Peyer's patch (tissue), 4 donors: Measurements from ENCODE around the gene GABRR3.

Experiments used
- CTCF ChIP-seq, 6 experiments: fragments of 450-650 bp in 4 of 6; fragments of 200-600 bp in 2 of 6; sonication (generic) in 1 of 6; IDR thresholded peaks; one replicate each; pipeline ENCODE4 v1.5.1; 2017 to 2019; ENCODE audit warnings: antibody characterized with exemption in 6 of 6, mild to moderate bottlenecking in 3 of 6, moderate library complexity in 1 of 6
- POLR2A ChIP-seq, 2 donors: fragments of 450-650 bp; IDR thresholded peaks; one replicate each; pipeline ENCODE4 v1.5.1; 2017; ENCODE audit warnings: antibody characterized with exemption in 2 of 2, mild to moderate bottlenecking in 2 of 2, moderate library complexity in 2 of 2

- TF ChIP-seq CTCF (IDR thresholded peaks at IDR 0.05) (no peak), POLR2A (IDR thresholded peaks at IDR 0.05) (no peak)
Measured at GRCh38 chr3:97970156-97970555, 65.0 kb downstream of the GABRR3 start.
